Neural progenitor cell (in vitro differentiated cells): ENCODE data around the gene GVQW3. TPM values are rescaled to one million over a fixed set of nuclear protein-coding genes. Genes with fewer than 3 reads are reported as not detected.
A peak's percentile ranks its signal among the peaks of the same experiment; 100 is the strongest.
"Not testable (repeated sequence)": the region's sequence is repeated elsewhere in the genome, so short reads cannot be mapped to it uniquely, and the experiment has no call there.

Experiments
- DNase-seq: peaks from one replicate; pipeline ENCODE4 v3.0.0-alpha.2; 2016; ENCODE audit warnings: low spot score
- H2AFZ ChIP-seq: fragments of 200-600 bp; sonication (generic); replicated peaks from 2 replicates; pipeline ENCODE4 v1.6.1; 2016; ENCODE audit warnings: antibody characterized with exemption
- H3F3A ChIP-seq: fragments of 200-600 bp; sonication (generic); 2 replicates; pipeline ENCODE4 v1.6.1; 2016; ENCODE audit warnings: antibody characterized with exemption, low read depth
- H3K27ac ChIP-seq: fragments of 200-600 bp; sonication (generic); 2 replicates; pipeline ENCODE4 v1.5.1; 2016; ENCODE audit warnings: mild to moderate bottlenecking
- H3K27me3 ChIP-seq: fragments of 200-600 bp; sonication (generic); 2 replicates; pipeline ENCODE4 v1.6.1; 2016; ENCODE audit warnings: mild to moderate bottlenecking, moderate library complexity
- H3K36me3 ChIP-seq: fragments of 200-600 bp; sonication (generic); 2 replicates; pipeline ENCODE4 v1.5.1; 2016
- H3K4me1 ChIP-seq: fragments of 200-600 bp; sonication (generic); 2 replicates; pipeline ENCODE4 v1.6.1; 2016; ENCODE audit warnings: mixed run types
- H3K4me2 ChIP-seq: fragments of 200-600 bp; sonication (generic); 2 replicates; pipeline ENCODE4 v1.6.1; 2016
- H3K4me3 ChIP-seq: fragments of 200-600 bp; sonication (generic); 2 replicates; pipeline ENCODE4 v1.5.1; 2016
- H3K79me2 ChIP-seq: fragments of 200-600 bp; sonication (generic); 2 replicates; pipeline ENCODE4 v1.6.1; 2016; ENCODE audit warnings: low read depth
- H3K9ac ChIP-seq: fragments of 200-600 bp; sonication (generic); 2 replicates; pipeline ENCODE4 v1.6.1; 2016
- H3K9me3 ChIP-seq: fragments of 200-600 bp; sonication (generic); 2 replicates; pipeline ENCODE4 v1.5.1; 2016; ENCODE audit warnings: low read depth
- H4K20me1 ChIP-seq: fragments of 200-600 bp; sonication (generic); 2 replicates; pipeline ENCODE4 v1.6.1; 2016; ENCODE audit warnings: low read depth
- H3K27ac Mint-ChIP-seq: 3 replicates; pipeline ENCODE4 v1.8.0; 2021; ENCODE audit warnings: mixed read lengths
- H3K27me3 Mint-ChIP-seq: 2 replicates; pipeline ENCODE4 v1.8.0; 2022; ENCODE audit warnings: low read depth, mild to moderate bottlenecking, inconsistent platforms, moderate library complexity, mixed read lengths; ENCODE audit not compliant: insufficient read depth
- H3K36me3 Mint-ChIP-seq: 3 replicates; pipeline ENCODE4 v1.8.0; 2021; ENCODE audit warnings: mixed read lengths
- H3K4me1 Mint-ChIP-seq: 3 replicates; pipeline ENCODE4 v1.8.0; 2021; ENCODE audit warnings: mixed read lengths
- H3K4me3 Mint-ChIP-seq: 3 replicates; pipeline ENCODE4 v1.8.0; 2021; ENCODE audit warnings: mild to moderate bottlenecking, moderate library complexity, mixed read lengths
- H3K9me3 Mint-ChIP-seq: 3 replicates; pipeline ENCODE4 v1.8.0; 2020; ENCODE audit warnings: mixed read lengths
- CTCF ChIP-seq: fragments of 200-600 bp; sonication (generic); IDR thresholded peaks from 2 replicates; pipeline ENCODE4 v1.5.1; 2017; ENCODE audit warnings: antibody characterized with exemption, mild to moderate bottlenecking
- EZH2 ChIP-seq: fragments of 200-600 bp; sonication (generic); IDR thresholded peaks from 2 replicates; pipeline ENCODE4 v1.6.1; 2017; ENCODE audit warnings: antibody characterized with exemption, mild to moderate bottlenecking, moderate library complexity
- EZH2phosphoT487 ChIP-seq: fragments of 200-600 bp; sonication (generic); IDR thresholded peaks from 2 replicates; pipeline ENCODE4 v1.6.1; 2017; ENCODE audit warnings: antibody characterized with exemption
- total RNA-seq: library from RNA; depleted of rRNA; stranded (reverse); fragments of >200 nt; gene quantifications from 2 replicates; pipeline ENCODE4 v1.2.3, GENCODE V29; 2015; ENCODE audit warnings: low replicate concordance

GVQW3 gene
- total RNA-seq, 1 donor from 2014 or later = 15.2 TPM

GRCh38 chr11:76400967-76401366 lies 19.8 kb downstream of the GVQW3 start:
- no peaks in the 10 kb centered on the region for H3K4me1 ChIP-seq
- H3K79me2 ChIP-seq = no peaks in the 10 kb centered on the region
- Mint-ChIP-seq H3K27me3 (peaks cover 2% of the 10 kb centered on the region), H3K4me1 (peaks cover 6% of the 10 kb centered on the region), H3K36me3 (peaks cover 15% of the 10 kb centered on the region), H3K9me3 (no peaks in the 10 kb centered on the region), H3K4me3 (no peak overlapping the region), H3K27ac (no peak overlapping the region)
- TF ChIP-seq EZH2 (no peak), EZH2phosphoT487 (no peak), CTCF (no peak)
- H3F3A ChIP-seq = no peaks in the 10 kb centered on the region
- no peaks in the 10 kb centered on the region for H3K36me3 ChIP-seq
- H3K4me3 ChIP-seq = no peak overlapping the region
- H3K4me2 ChIP-seq = no peak overlapping the region
- no peaks in the 10 kb centered on the region for H4K20me1 ChIP-seq
- DNase-seq = no peak
- H3K9me3 ChIP-seq = no peaks in the 10 kb centered on the region
- H2AFZ ChIP-seq = no peak overlapping the region
- H3K9ac ChIP-seq = no peak overlapping the region
- H3K27me3 ChIP-seq = no peaks in the 10 kb centered on the region
- H3K27ac ChIP-seq = no peak overlapping the region

GRCh38 chr11:76401484-76401883 lies 20.4 kb downstream of the GVQW3 start:
- not testable (repeated sequence) for H3K4me1 Mint-ChIP-seq, H4K20me1 ChIP-seq, H3K9me3 Mint-ChIP-seq, H3K27me3 ChIP-seq, H3K9ac ChIP-seq, H3K4me2 ChIP-seq, H3F3A ChIP-seq, H2AFZ ChIP-seq, H3K79me2 ChIP-seq, H3K27ac Mint-ChIP-seq, H3K27ac ChIP-seq, H3K4me3 Mint-ChIP-seq, H3K4me1 ChIP-seq, H3K4me3 ChIP-seq, DNase-seq, H3K36me3 ChIP-seq, H3K27me3 Mint-ChIP-seq, H3K9me3 ChIP-seq
- peaks cover 15% of the 10 kb centered on the region for H3K36me3 Mint-ChIP-seq

GRCh38 chr11:76406359-76406758 lies 25.2 kb downstream of the GVQW3 start:
- Histone ChIP-seq H2AFZ (no peak overlapping the region), H3K4me2 (no peak overlapping the region), H4K20me1 (no peaks in the 10 kb centered on the region), H3F3A (no peaks in the 10 kb centered on the region), H3K4me1 (peaks cover 13% of the 10 kb centered on the region), H3K27ac (no peak overlapping the region), H3K36me3 (no peaks in the 10 kb centered on the region), H3K4me3 (no peak overlapping the region), H3K9ac (no peak overlapping the region), H3K9me3 (no peaks in the 10 kb centered on the region), H3K27me3 (no peaks in the 10 kb centered on the region), H3K79me2 (no peaks in the 10 kb centered on the region)
- Mint-ChIP-seq H3K27me3 (peaks cover 4% of the 10 kb centered on the region), H3K27ac (no peak overlapping the region), H3K9me3 (no peaks in the 10 kb centered on the region), H3K36me3 (peaks cover 9% of the 10 kb centered on the region), H3K4me3 (no peak overlapping the region), H3K4me1 (peaks cover 31% of the 10 kb centered on the region)
- TF ChIP-seq EZH2 (no peak), EZH2phosphoT487 (no peak), CTCF (no peak)
- no peak for DNase-seq

- Histone ChIP-seq H3F3A (no peaks in the 10 kb centered on the region), H3K36me3 (no peaks in the 10 kb centered on the region), H3K4me3 (no peak overlapping the region), H3K79me2 (no peaks in the 10 kb centered on the region), H3K4me1 (peaks cover 13% of the 10 kb centered on the region), H3K9me3 (no peaks in the 10 kb centered on the region), H2AFZ (no peak overlapping the region), H3K27me3 (no peaks in the 10 kb centered on the region), H4K20me1 (no peaks in the 10 kb centered on the region), H3K9ac (no peak overlapping the region), H3K4me2 (peak overlapping the region; percentile 13), H3K27ac (no peak overlapping the region)
- H3K4me1 Mint-ChIP-seq = peaks cover 28% of the 10 kb centered on the region
- no peak for TF ChIP-seq EZH2phosphoT487
- no peak for TF ChIP-seq EZH2
- no peak for TF ChIP-seq CTCF
- no peak for DNase-seq
- H3K4me3 Mint-ChIP-seq = peak overlapping the region; percentile 74
- peak overlapping the region; percentile 97 for H3K27ac Mint-ChIP-seq
- peaks cover 4% of the 10 kb centered on the region for H3K27me3 Mint-ChIP-seq
- peaks cover 9% of the 10 kb centered on the region for H3K36me3 Mint-ChIP-seq
- no peaks in the 10 kb centered on the region for H3K9me3 Mint-ChIP-seq
Measured at GRCh38 chr11:76408171-76408965, 27.2 kb downstream of the GVQW3 start.
